Cardiac fibroblast (primary cell): ENCODE data around the gene SCNN1A.
A peak's percentile ranks its signal among the peaks of the same experiment; 100 is the strongest.

Source experiments
- DNase-seq, 2 donors: peaks; one replicate each; pipeline versions ENCODE4 v3.0.0 to v3.0.0-alpha.2; 2010; ENCODE audit warnings: low read depth in 2 of 2
- H3K4me3 ChIP-seq, 2 donors: replicated peaks in 1 of 2; 1 replicate in 1 of 2; 2 replicates in 1 of 2; pipeline ENCODE4 v1.5.1; 2011; ENCODE audit warnings: low read depth in 2 of 2, low read length in 2 of 2, mild to moderate bottlenecking in 2 of 2, moderate library complexity in 1 of 2
- TF ChIP-seq, protein P1 (sequence below): IDR thresholded peaks from one replicate; pipeline ENCODE4 v1.5.1; 2011; ENCODE audit warnings: low read depth, mild to moderate bottlenecking, low read length, inconsistent platforms

The SCNN1A gene

DNA sequence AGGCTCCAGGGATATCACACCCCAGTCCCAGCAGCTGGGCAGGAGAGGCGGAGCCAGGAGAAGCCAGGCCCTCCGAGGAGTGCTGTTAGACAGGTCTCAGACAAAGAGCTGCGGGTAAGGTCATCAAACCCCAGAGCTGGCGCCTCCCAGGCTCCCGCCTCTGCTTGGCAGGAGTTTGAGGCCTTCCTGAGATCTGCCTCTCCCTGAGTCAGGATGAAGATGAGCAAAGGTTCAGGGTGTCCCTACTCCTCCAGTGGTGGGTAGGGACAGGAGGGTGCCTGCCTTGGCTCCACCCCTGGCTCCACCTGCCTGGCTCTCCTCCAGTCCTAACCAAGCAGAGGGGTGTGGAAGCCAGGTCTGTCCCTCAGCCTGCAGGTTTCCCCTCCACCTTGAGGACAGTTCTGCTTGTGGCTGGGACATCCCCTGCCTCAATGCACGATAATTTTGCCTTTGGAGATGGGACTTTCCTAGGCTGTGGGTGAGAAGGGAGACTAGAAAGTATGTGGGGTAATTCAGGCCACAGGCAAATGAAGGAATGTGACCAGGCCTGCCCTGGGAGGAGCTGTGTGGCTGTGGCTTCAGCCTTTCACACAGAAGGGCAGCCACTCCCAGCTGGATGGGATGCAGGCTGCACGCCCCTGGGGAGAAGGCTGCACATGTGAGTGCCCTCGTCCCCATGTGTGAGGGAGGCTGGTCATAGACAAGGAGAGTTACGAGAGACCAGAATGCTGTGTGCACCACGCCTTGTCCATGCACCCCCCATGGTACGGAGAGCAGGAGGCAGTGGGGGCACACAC, 62.6 kb downstream of the SCNN1A start:
- TF ChIP-seq, protein P1, sequence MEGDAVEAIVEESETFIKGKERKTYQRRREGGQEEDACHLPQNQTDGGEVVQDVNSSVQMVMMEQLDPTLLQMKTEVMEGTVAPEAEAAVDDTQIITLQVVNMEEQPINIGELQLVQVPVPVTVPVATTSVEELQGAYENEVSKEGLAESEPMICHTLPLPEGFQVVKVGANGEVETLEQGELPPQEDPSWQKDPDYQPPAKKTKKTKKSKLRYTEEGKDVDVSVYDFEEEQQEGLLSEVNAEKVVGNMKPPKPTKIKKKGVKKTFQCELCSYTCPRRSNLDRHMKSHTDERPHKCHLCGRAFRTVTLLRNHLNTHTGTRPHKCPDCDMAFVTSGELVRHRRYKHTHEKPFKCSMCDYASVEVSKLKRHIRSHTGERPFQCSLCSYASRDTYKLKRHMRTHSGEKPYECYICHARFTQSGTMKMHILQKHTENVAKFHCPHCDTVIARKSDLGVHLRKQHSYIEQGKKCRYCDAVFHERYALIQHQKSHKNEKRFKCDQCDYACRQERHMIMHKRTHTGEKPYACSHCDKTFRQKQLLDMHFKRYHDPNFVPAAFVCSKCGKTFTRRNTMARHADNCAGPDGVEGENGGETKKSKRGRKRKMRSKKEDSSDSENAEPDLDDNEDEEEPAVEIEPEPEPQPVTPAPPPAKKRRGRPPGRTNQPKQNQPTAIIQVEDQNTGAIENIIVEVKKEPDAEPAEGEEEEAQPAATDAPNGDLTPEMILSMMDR = no peak
- no peak overlapping the region for H3K4me3 ChIP-seq
- DNase-seq = peak in 1 of 2 donors; percentile 18

DNA sequence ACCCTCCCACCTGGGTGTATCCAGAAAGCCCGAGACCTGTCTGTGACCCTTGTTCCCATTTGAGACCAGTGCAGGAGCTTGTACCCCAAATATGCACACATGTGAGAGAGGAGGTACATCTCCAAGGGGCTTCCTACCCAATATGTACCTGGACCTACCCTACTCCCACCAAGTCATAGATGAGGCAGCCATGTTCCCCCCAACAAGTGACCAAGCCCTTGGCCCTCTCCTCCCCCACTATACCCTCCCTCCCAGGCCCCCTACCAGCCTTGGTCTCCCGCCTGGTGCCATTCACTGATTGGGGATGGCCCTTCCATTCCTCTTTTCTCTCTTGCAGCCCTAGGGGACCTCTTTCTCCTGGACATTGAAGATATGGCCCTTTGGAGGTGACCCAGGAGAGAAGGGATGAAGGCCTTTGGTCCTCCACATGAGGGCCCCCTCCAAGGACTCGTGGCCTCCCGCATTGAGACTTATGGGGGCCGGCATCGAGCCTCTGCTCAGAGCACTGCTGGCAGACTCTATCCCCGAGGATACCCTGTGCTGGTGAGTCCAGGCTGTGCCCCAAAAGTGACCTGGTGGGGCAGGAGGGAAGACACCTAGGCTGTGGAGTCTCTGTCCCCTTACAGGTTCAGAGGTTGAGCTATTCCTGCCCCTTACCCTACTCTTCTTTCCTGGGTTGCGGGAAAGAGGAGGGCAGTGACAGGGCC, 63.4 kb downstream of the SCNN1A start:
- TF ChIP-seq, protein P1 = no peak
- DNase-seq = no peak
- H3K4me3 ChIP-seq = no peak overlapping the region

DNA sequence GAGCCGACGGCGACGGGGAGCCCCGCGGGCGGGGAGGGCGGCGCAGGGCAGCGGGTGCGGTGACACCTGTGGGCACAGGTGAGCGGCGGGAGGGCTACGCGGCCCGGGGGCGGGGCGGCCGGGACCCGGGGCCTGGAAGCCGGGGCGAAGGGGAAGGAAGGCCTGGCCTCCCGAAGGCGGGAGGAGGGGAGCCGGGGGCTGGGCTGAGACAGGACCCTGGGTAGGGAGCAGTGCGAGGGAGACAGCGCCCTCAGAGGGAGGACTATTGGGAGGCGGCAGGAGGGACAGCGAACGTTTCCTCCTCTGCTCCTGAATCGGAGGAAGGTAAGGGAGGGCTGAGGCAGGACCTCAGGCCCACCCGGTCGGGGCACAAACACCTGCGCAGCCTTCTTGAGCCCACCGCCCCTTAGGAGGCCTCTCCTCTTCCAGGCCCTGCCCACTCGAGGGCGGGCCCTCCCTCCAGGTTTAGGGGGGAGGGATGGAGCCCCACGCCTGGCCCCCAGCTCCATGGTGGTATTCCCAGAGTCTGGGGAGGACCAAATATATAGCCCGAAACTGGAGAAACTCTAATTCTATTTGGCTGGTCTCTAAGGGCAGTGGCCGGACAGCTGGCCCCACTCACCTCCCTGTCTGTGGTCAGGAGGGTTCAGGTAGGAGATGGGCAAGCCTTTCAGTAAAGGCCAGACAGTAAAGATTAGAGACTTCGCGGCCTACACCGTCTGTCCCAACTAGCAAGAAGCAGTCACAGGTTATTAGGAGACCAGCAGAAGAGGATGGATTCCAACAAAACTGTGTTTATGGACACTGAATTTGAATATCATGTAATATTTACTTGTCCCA, 64.4 kb downstream of the SCNN1A start:
- H3K4me3 ChIP-seq = peak overlapping the region in 1 of 2 donors; percentile 8
- DNase-seq = no peak
- TF ChIP-seq, protein P1 = no peak

DNA sequence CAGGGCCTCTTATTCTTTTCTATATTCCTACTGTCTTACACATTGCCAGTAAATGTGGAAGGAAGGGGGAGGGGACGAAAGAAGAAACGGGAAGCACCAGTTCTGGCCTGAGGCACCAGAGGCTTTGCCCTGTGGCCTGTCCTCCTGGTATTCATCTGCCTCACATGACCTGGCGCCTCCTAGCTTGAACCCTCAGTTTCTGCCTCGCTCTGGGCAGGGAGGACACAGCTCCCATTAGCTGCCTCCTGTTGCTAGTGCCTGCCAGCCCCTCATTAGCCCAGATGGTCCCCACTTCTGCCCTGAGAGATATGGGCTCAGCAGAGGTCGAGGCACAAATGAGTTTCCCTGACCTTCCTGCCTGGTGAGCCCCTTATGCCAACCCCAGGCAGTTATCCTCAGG, 67.8 kb downstream of the SCNN1A start:
- DNase-seq = no peak
- TF ChIP-seq, protein P1 = no peak
- no peak overlapping the region for H3K4me3 ChIP-seq

DNA sequence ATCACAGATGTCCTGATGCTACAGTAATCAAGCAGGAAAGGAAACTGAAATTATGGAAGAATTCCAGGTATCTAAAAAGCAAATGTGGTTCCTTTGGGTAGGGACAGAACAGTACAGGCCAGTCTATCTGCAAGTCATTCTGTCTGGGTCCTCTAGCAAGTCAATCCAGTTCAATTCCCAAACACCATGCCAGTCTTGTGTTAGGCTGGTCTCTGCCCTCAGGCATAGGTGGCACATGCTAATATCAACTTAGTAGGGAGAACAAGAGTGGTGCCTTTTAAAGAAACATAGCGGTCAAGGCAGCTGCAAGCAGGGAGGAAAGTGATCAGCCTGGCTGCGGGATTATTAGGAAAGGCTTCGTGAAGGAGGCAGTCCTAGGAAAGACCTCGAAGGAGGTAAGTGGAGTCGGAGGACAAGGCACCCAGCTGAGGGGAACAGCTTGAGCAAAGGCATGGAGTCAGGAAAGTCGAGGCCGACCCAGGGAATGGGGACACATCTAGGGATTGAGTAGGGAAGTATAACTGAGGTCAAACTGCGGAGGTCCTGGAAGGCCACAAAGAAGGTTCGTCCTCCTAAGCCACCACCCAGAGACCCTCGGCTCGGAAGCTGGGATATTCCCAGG, 68.7 kb downstream of the SCNN1A start:
- TF ChIP-seq, protein P1 = no peak
- no peak overlapping the region for H3K4me3 ChIP-seq
- no peak for DNase-seq

DNA sequence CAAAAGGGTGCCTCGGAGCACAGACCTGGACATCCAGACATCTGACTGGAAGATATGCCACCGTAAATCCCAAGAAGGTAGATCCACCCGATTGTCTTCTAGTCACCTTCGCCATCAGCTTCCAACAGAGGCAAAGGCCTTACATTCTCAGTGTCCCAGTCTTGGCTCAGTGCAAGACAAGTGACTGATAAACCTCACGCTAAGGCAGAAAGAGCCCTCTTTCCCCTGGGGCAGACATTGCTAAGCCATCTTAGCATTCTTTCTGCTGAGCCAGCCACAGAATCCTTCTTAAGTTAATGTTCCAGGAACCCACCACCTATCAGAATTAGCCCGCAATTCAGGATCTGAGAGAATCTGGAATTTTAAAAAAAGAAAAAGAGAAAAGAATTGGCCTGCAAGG, 69.2 kb downstream of the SCNN1A start:
- TF ChIP-seq, protein P1 = no peak
- no peak for DNase-seq
- no peak overlapping the region for H3K4me3 ChIP-seq
